ENCODE measurements around the gene RELT. TPM values are rescaled to one million over a fixed set of nuclear protein-coding genes. Genes with fewer than 3 reads are reported as not detected.

Gene RELT
- total RNA-seq, 2 experiments from 2014 or later, result 21.5 to 30.8 TPM

- Histone ChIP-seq H3K9me3 (ENCODE audit: low read length) (no peaks in the 10 kb centered on the region), H2AFZ (ENCODE audit: low read length) (no peak overlapping the region), H3K4me3 (ENCODE audit: low read depth, low read length, poor library complexity, severe bottlenecking) (no peak overlapping the region), H3K4me1 (ENCODE audit: insufficient read depth, low read length, poor library complexity, severe bottlenecking) (no peaks in the 10 kb centered on the region), H3K9me2 (ENCODE audit: insufficient read depth, low read length) (no peaks in the 10 kb centered on the region), H3K27ac (ENCODE audit: low read depth, low read length, poor library complexity, severe bottlenecking) (no peak overlapping the region), H3K4me2 (ENCODE audit: low read length) (no peak overlapping the region), H3K79me2 (ENCODE audit: insufficient read depth, low read depth, low read length) (no peaks in the 10 kb centered on the region), H3K36me3 (ENCODE audit: insufficient read depth, low read length) (no peaks in the 10 kb centered on the region), H4K20me1 (ENCODE audit: insufficient read depth, low read length) (no peaks in the 10 kb centered on the region)
- no peak for DNase-seq (ENCODE audit: low spot score)
- ChIA-PET CTCF (ENCODE audit: unreplicated experiment) (no interaction called here), POLR2A (no interaction called here)
- intact Hi-C loops (cut with micrococcal nuclease; ENCODE audit: unreplicated experiment), result no loop called here
- no peak for TF ChIP-seq CTCF (conservative IDR thresholded peaks at IDR 0.05; ENCODE audit: low read length)
- TF ChIP-seq EZH2phosphoT487 (IDR thresholded peaks at IDR 0.05; ENCODE audit: borderline replicate concordance, low read depth, low read length), result no peak
- no TSS peak for BruUV-seq (replicated peaks)
These were observed 50.1 kb downstream of the RELT start for GRCh38 chr11:73426219-73426850.

GRCh38 chr11:73428227-73428626 is 52.0 kb downstream of the RELT start:
- Histone ChIP-seq H3K4me1 (ENCODE audit: insufficient read depth, low read length, poor library complexity, severe bottlenecking) (no peaks in the 10 kb centered on the region), H3K4me2 (ENCODE audit: low read length) (no peak overlapping the region), H2AFZ (ENCODE audit: low read length) (no peak overlapping the region), H3K27ac (ENCODE audit: low read depth, low read length, poor library complexity, severe bottlenecking) (no peak overlapping the region), H3K36me3 (ENCODE audit: insufficient read depth, low read length) (no peaks in the 10 kb centered on the region), H3K9me2 (ENCODE audit: insufficient read depth, low read length) (no peaks in the 10 kb centered on the region), H3K9me3 (ENCODE audit: low read length) (no peaks in the 10 kb centered on the region), H4K20me1 (ENCODE audit: insufficient read depth, low read length) (no peaks in the 10 kb centered on the region), H3K4me3 (ENCODE audit: low read depth, low read length, poor library complexity, severe bottlenecking) (no peak overlapping the region), H3K79me2 (ENCODE audit: insufficient read depth, low read depth, low read length) (no peaks in the 10 kb centered on the region)
- TF ChIP-seq EZH2phosphoT487 (IDR thresholded peaks at IDR 0.05; ENCODE audit: borderline replicate concordance, low read depth, low read length), result no peak
- no peak for TF ChIP-seq CTCF (conservative IDR thresholded peaks at IDR 0.05; ENCODE audit: low read length)
- intact Hi-C loops (cut with micrococcal nuclease; ENCODE audit: unreplicated experiment), result no loop called here
- ChIA-PET CTCF (ENCODE audit: unreplicated experiment) (no interaction called here), POLR2A (interaction anchor here (1.2 kb wide), 1 partner anchor 84 kb away, joined by 3 read pairs; no protein-coding TSS in a partner anchor)
- no TSS peak for BruUV-seq (replicated peaks)
- no peak for DNase-seq (ENCODE audit: low spot score)

GRCh38 chr11:73428699-73429098 is 52.5 kb downstream of the RELT start:
- no peaks in the 10 kb centered on the region for H4K20me1 ChIP-seq (ENCODE audit: insufficient read depth, low read length)
- no peak overlapping the region for H3K4me3 ChIP-seq (ENCODE audit: low read depth, low read length, poor library complexity, severe bottlenecking)
- no peak for TF ChIP-seq CTCF (conservative IDR thresholded peaks at IDR 0.05; ENCODE audit: low read length)
- no peak for TF ChIP-seq EZH2phosphoT487 (IDR thresholded peaks at IDR 0.05; ENCODE audit: borderline replicate concordance, low read depth, low read length)
- no peak overlapping the region for H2AFZ ChIP-seq (ENCODE audit: low read length)
- no peaks in the 10 kb centered on the region for H3K4me1 ChIP-seq (ENCODE audit: insufficient read depth, low read length, poor library complexity, severe bottlenecking)
- no peaks in the 10 kb centered on the region for H3K79me2 ChIP-seq (ENCODE audit: insufficient read depth, low read depth, low read length)
- POLR2A ChIA-PET, result no interaction called here
- no peak overlapping the region for H3K27ac ChIP-seq (ENCODE audit: low read depth, low read length, poor library complexity, severe bottlenecking)
- intact Hi-C loops (cut with micrococcal nuclease; ENCODE audit: unreplicated experiment), result no loop called here
- no peak overlapping the region for H3K4me2 ChIP-seq (ENCODE audit: low read length)
- no peaks in the 10 kb centered on the region for H3K9me2 ChIP-seq (ENCODE audit: insufficient read depth, low read length)
- no peaks in the 10 kb centered on the region for H3K36me3 ChIP-seq (ENCODE audit: insufficient read depth, low read length)
- CTCF ChIA-PET (ENCODE audit: unreplicated experiment), result interaction anchor here (0.6 kb wide), 1 partner anchor 214 kb away, joined by 3 read pairs; no protein-coding TSS in a partner anchor
- DNase-seq (ENCODE audit: low spot score), result no peak
- BruUV-seq (replicated peaks), result no TSS peak
- no peaks in the 10 kb centered on the region for H3K9me3 ChIP-seq (ENCODE audit: low read length)
